GM19455 (cell line): ENCODE measurements around the gene ILDR2.
A peak's percentile ranks its signal among the peaks of the same experiment; 100 is the strongest.

Experiments used
- ATAC-seq: cut with Tn5 transposase; IDR thresholded peaks from one replicate; pipeline ENCODE4 v1.9.1; 2021; ENCODE audit not compliant: unreplicated experiment

ILDR2 gene, protein sequence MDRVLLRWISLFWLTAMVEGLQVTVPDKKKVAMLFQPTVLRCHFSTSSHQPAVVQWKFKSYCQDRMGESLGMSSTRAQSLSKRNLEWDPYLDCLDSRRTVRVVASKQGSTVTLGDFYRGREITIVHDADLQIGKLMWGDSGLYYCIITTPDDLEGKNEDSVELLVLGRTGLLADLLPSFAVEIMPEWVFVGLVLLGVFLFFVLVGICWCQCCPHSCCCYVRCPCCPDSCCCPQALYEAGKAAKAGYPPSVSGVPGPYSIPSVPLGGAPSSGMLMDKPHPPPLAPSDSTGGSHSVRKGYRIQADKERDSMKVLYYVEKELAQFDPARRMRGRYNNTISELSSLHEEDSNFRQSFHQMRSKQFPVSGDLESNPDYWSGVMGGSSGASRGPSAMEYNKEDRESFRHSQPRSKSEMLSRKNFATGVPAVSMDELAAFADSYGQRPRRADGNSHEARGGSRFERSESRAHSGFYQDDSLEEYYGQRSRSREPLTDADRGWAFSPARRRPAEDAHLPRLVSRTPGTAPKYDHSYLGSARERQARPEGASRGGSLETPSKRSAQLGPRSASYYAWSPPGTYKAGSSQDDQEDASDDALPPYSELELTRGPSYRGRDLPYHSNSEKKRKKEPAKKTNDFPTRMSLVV

GRCh38 chr1:166975361-166976129 lies at the start of gene ILDR2:
Gene ILDR2 (minus strand): TSS chr1:166975540. CDS start chr1:166975268, 272 bp downstream.
- ATAC-seq = peak; percentile 71

DNA sequence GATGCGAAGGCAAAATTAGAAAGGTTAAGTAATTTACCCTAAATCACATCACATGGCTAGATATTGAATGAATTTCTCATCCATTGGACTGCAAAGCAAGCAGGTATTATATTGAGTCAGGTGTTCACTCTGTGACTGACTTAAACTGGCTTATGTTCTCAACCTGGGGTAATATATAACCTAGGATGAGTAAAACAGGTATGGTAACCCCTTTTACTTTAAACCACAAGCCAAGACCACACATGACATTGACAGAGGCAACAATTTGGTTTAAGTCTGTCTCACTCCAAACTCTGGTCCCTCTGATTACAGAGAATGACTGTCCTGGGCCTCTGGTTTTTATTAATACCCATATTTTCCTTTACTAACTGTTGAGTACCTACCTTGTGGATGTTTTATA lies 47.0 kb upstream of the ILDR2 start:
- ATAC-seq = no peak

GRCh38 chr1:167016100-167016750 lies 40.9 kb upstream of the ILDR2 start:
- no peak for ATAC-seq

DNA sequence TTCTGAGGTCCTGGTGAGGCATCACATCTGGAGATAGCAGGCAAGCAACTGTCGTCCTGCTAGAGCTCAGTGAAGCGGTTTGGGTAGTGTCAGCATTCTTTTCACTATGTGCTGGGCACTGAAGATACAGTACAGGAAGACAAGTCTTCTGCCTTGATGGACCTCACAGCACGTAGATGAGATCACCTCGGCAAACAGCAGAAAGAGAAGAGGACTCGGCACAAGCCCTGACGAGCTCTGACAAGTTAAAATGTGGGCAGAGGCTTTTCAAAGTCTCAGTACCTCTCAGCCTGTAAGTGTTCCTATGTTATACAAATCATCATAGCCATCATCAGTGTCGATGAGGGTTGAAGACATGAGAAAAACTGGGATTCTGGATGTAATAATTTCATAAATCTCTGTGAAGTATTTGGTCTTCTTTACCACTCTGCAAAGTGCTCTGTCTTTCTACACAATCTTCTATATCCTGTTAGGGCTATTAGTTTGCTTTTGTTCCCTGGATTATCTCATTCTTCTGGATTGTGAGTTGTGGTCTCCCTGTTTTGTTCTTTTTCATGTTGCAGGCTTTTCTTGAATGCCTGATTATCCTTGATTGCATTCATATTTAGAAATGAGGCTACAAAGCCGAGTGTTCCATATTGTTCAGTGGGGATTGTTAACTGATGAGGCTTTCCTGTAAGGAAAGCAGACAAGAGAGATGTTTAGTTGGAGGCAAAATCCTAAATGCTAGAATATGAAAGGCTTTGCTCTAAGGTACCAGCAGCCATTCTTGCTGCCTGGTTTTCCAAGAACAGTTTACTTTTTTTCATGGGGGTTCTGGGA lies 38.0 kb upstream of the ILDR2 start:
- ATAC-seq = no peak

GRCh38 chr1:167012570-167012969 lies 37.2 kb upstream of the ILDR2 start:
- no peak for ATAC-seq

DNA sequence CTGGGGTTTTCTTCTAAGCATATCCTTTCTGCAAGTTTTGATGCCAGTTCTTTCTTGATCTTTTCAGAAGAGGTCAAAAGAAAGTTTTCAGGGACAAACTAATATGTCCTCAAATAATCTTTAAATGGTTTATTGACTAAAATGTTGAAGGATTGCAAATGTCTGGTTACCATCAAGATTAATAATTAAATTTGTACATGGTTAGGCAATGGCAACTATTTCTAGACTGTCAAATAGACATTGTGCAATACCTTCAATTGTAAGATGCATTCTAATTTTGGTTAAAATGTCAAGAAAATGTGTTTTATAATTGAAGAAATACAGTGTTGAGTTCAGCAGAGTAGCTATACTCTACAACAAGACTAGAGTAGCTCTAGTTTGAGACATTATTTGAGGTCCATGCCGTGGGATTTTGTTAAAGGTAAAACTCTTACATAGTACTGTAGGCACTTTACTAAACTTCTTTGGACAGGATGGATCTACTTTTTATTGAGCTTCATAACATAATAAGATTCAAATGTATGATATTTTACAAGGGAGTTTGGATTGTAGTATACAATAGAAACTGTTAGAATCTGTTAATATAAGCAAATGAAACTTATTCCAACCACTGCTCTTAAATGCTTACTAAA lies 36.3 kb upstream of the ILDR2 start:
- ATAC-seq = no peak

DNA sequence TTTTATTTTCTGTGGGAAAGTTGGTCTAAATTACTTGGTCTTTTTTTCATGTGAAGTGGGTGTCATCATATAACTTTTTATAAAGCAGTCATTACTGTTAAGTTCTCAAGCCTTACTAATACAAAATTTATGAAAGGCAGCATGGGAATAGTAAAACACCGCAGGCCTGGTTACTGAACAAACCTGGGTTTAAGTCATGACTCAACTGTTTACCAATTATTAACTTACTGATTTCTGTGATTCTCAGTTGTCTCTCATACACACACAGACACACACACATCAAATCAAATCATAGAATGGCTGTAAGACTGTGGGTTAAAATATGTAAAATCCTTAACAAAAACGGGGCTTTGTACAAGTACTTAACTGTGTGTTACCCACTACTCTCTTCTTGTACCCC lies 28.4 kb upstream of the ILDR2 start:
- no peak for ATAC-seq

DNA sequence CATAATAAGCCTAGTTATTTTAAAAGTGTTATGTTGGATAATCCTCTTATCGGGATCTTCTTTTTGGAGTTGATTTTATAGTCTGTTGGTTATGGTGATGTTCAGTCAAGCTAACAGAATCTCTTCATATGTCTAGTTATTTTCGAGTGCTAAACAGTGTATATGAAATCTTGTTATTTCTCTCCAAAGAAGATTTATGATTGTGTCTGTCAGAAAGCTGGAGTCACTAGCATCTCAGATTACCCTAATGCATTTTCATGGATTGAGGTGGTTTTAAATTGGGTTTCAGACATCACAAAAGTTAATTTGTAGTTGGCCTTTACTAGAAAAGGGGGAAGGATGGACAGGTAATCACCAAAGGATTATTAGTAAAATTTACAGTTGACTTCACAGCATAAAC lies 27.0 kb upstream of the ILDR2 start:
- ATAC-seq = no peak

- ATAC-seq = no peak
Observed at GRCh38 chr1:167000546-167000945, 25.2 kb upstream of the ILDR2 start.

- ATAC-seq = no peak
Observed at GRCh38 chr1:166999500-167000055, 24.2 kb upstream of the ILDR2 start.

DNA sequence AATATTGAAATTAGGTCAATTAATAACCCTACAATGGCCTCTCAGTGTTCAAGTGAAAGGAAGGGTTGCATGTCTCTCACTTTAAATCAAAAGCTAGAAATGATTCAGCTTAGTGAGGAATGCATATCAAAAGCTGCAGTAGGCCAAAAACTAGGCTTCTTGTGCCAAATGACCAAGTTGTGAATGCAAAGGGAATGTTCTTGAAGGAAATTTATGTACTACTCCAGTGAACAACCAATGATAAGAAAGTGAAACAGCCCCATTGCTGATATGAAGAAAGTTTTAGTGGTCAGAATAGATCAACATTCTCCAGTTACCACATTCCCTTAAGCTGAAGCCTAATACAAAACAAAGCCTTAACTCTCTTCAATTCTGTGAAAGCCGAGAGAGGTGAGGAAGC lies 23.7 kb upstream of the ILDR2 start:
- ATAC-seq = no peak

GRCh38 chr1:166988974-166989515 lies 13.7 kb upstream of the ILDR2 start, which contains the start of gene MAEL:
Gene MAEL (plus strand): TSS chr1:166989280. CDS start chr1:166989353, 73 bp downstream.
- ATAC-seq = no peak

GRCh38 chr1:166981589-166981988 lies 6.2 kb upstream of the ILDR2 start:
- no peak for ATAC-seq

DNA sequence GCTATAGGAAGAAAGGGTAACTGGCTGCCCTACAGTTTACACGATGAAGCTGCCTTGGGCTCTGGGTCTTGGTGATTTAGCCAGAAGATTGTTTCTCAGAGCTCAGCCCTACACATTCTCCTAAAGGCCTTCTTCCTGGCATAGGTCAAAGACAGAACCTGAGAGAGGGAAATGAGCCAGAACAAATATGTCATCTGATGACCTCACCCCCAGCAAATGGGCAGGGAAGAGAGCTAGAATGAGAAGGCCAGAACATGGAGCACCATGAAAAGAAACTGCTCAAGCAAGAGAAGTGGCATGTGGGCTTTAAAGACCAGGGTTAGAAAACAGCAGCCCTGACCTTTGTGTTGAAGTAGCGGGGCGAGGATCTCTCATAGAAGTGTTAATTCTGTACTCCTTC lies 5.5 kb upstream of the ILDR2 start:
- no peak for ATAC-seq

GRCh38 chr1:166980383-166980782 lies 5.0 kb upstream of the ILDR2 start:
- no peak for ATAC-seq

- no peak for ATAC-seq
Observed at GRCh38 chr1:166978821-166979220, 3.5 kb upstream of the ILDR2 start.

GRCh38 chr1:166977951-166978350 lies 2.6 kb upstream of the ILDR2 start:
- ATAC-seq = no peak

GRCh38 chr1:166974647-166975345 lies 544 bp downstream of the ILDR2 start:
- no peak for ATAC-seq

DNA sequence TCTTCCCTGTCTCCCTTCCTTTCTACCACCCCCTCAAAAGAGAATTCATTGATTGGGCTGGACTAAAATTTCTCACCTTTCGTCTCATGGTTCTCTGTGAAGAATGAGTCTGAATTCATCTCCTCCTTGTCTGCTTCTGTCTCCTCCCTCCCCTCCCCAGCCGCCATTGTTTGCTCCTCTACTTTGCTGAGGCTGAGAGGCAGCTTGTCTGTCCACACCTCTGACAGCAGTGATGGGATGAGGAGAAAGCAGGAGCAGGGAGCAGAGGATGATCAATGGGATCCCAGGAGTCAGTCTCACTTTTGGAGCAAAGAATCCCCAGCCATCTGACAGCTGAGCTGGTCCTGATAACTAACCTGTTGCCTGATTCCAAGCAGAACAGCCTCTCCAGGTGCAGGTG lies 2.5 kb downstream of the ILDR2 start:
- ATAC-seq = no peak
